Prostate gland (tissue), 2 donors: ENCODE data around the gene MAP3K4.

Experiments
- CTCF ChIP-seq, 4 experiments: fragments of 200-600 bp in 2 of 4; fragments of 450-650 bp in 2 of 4; sonication (generic) in 2 of 4; IDR thresholded peaks; 1 replicate in 3 of 4; 2 replicates in 1 of 4; pipeline ENCODE4 v1.5.1; 2016 to 2019; ENCODE audit warnings: antibody characterized with exemption in 4 of 4, mild to moderate bottlenecking in 2 of 4, moderate library complexity in 2 of 4
- POLR2AphosphoS5 ChIP-seq: sonication (generic); formaldehyde crosslinking; IDR thresholded peaks from one replicate; pipeline ENCODE4 v1.6.1; 2017; ENCODE audit warnings: antibody characterized with exemption

GRCh38 chr6:161017766-161018564 lies 26.4 kb downstream of the MAP3K4 start:
- TF ChIP-seq CTCF (IDR thresholded peaks at IDR 0.05) (no peak), POLR2AphosphoS5 (no peak)
